ENCODE measurements around the gene CERCAM. TPM values are rescaled to one million over a fixed set of nuclear protein-coding genes. Genes with fewer than 3 reads are reported as not detected.

The CERCAM gene
- total RNA-seq, 1 experiment from 2014 or later: 11.3 TPM

DNA sequence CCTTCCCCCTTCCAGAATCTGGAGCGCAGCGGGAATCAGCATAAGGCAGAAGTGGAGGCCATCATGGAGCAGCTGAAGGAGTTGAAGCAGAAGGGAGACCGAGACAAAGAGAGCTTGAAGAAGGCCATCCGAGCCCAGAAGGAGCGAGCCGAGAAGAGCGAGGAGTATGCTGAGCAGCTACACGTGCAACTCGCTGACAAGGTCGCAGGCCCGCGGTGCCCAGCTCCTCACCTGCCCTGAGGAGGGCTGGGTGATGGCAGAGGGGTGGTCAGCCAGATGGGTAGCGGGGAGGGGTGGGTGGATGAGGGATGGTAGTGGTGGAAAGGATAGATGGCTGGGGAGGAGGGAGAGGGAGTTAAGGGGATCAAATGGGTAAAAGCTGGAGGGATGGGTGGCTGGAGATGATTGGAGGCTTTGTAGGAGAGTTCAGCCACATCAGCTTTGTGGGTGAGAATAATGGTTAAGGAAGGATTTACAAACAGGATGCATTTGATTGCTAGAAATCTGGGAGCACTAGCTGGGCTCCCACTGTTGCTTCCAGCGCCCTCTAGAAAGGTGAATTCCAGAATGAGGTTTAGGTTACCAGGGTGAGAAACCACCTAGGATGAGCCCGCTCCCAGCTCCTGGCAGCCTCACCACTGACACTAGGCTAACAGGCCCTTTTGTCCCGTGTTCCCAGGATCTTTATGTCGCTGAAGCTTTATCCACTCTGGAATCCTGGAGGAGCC lies 64.2 kb downstream of the CERCAM start:
- ChIA-PET POLR2A (no interaction called here), CTCF (no interaction called here)
- intact Hi-C loops (cut with micrococcal nuclease; ENCODE audit: unreplicated experiment) (no loop called here), in situ Hi-C loops (cut with HindIII; ENCODE audit: low pct_unique_long_range_greater_than_20kb, low sequenced_read_pairs) (no loop called here)
- TF ChIP-seq, protein P1, sequence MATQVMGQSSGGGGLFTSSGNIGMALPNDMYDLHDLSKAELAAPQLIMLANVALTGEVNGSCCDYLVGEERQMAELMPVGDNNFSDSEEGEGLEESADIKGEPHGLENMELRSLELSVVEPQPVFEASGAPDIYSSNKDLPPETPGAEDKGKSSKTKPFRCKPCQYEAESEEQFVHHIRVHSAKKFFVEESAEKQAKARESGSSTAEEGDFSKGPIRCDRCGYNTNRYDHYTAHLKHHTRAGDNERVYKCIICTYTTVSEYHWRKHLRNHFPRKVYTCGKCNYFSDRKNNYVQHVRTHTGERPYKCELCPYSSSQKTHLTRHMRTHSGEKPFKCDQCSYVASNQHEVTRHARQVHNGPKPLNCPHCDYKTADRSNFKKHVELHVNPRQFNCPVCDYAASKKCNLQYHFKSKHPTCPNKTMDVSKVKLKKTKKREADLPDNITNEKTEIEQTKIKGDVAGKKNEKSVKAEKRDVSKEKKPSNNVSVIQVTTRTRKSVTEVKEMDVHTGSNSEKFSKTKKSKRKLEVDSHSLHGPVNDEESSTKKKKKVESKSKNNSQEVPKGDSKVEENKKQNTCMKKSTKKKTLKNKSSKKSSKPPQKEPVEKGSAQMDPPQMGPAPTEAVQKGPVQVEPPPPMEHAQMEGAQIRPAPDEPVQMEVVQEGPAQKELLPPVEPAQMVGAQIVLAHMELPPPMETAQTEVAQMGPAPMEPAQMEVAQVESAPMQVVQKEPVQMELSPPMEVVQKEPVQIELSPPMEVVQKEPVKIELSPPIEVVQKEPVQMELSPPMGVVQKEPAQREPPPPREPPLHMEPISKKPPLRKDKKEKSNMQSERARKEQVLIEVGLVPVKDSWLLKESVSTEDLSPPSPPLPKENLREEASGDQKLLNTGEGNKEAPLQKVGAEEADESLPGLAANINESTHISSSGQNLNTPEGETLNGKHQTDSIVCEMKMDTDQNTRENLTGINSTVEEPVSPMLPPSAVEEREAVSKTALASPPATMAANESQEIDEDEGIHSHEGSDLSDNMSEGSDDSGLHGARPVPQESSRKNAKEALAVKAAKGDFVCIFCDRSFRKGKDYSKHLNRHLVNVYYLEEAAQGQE (IDR thresholded peaks at IDR 0.05; ENCODE audit: insufficient read depth in 1 of 2, low read depth in 2 of 2, low read length in 1 of 2): no peak
- no peak for TF ChIP-seq POLR2AphosphoS5 (IDR thresholded peaks at IDR 0.05; ENCODE audit: low read depth, low read length)
- peaks cover 8% of the 10 kb centered on the region for H3K36me3 ChIP-seq (ENCODE audit: control insufficient read depth, insufficient read depth, low read length)
- H3K27me3 ChIP-seq (ENCODE audit: control insufficient read depth, insufficient read depth, low read length): no peaks in the 10 kb centered on the region
- H3K27ac ChIP-seq (ENCODE audit: low read length): no peak overlapping the region
- no TSS peak for BruUV-seq (replicated peaks)
- no peak for ATAC-seq
- no peak overlapping the region for H3K4me3 ChIP-seq (ENCODE audit: low read depth in 2 of 2, low read length in 2 of 2)
- no peaks in the 10 kb centered on the region for H3K4me1 ChIP-seq (ENCODE audit: control insufficient read depth, insufficient read depth, low read length)
- H3K9me3 ChIP-seq (ENCODE audit: control insufficient read depth, insufficient read depth, low read depth, low read length): no peaks in the 10 kb centered on the region
- DNase-seq (ENCODE audit: low read depth, low spot score): no peak

DNA sequence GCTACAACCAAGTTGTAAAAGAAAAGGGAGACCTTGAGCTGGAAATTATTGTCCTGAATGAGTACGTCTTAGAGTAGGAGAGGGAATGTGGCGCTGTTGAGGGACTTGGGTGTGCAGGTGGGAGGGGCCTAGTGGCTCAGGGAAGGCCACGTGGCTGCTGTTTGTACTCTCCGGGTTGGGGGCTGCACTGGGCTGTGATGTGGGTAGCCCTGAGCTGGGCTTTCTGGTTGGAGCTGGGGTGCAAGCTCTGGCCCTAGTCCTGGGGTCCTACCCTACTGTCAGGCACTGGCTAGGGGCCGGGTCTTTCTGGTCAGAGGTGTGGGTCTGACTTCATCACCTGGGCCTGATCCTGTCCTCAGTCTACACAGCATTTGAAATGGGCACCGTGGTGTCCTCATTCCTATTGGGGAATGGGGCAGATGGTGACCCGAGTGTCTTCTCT lies 64.8 kb downstream of the CERCAM start:
- no peak for ATAC-seq
- in situ Hi-C loops (cut with HindIII; ENCODE audit: low pct_unique_long_range_greater_than_20kb, low sequenced_read_pairs): no loop called here
- ChIA-PET POLR2A (no interaction called here), CTCF (no interaction called here)
- Histone ChIP-seq H3K27me3 (ENCODE audit: control insufficient read depth, insufficient read depth, low read length) (no peaks in the 10 kb centered on the region), H3K4me1 (ENCODE audit: control insufficient read depth, insufficient read depth, low read length) (no peaks in the 10 kb centered on the region), H3K9me3 (ENCODE audit: control insufficient read depth, insufficient read depth, low read depth, low read length) (no peaks in the 10 kb centered on the region), H3K27ac (ENCODE audit: low read length) (no peak overlapping the region), H3K4me3 (ENCODE audit: low read depth in 2 of 2, low read length in 2 of 2) (no peak overlapping the region), H3K36me3 (ENCODE audit: control insufficient read depth, insufficient read depth, low read length) (peaks cover 8% of the 10 kb centered on the region)
- intact Hi-C loops (cut with micrococcal nuclease; ENCODE audit: unreplicated experiment): no loop called here
- DNase-seq (ENCODE audit: low read depth, low spot score): no peak
- BruUV-seq (replicated peaks): no TSS peak
- TF ChIP-seq TCF7L2 (IDR thresholded peaks at IDR 0.05; ENCODE audit: low read depth, low read length) (no peak), POLR2AphosphoS5 (IDR thresholded peaks at IDR 0.05; ENCODE audit: low read depth, low read length) (no peak)
- TF ChIP-seq, protein P2, sequence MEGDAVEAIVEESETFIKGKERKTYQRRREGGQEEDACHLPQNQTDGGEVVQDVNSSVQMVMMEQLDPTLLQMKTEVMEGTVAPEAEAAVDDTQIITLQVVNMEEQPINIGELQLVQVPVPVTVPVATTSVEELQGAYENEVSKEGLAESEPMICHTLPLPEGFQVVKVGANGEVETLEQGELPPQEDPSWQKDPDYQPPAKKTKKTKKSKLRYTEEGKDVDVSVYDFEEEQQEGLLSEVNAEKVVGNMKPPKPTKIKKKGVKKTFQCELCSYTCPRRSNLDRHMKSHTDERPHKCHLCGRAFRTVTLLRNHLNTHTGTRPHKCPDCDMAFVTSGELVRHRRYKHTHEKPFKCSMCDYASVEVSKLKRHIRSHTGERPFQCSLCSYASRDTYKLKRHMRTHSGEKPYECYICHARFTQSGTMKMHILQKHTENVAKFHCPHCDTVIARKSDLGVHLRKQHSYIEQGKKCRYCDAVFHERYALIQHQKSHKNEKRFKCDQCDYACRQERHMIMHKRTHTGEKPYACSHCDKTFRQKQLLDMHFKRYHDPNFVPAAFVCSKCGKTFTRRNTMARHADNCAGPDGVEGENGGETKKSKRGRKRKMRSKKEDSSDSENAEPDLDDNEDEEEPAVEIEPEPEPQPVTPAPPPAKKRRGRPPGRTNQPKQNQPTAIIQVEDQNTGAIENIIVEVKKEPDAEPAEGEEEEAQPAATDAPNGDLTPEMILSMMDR (IDR thresholded peaks at IDR 0.05): no peak

DNA sequence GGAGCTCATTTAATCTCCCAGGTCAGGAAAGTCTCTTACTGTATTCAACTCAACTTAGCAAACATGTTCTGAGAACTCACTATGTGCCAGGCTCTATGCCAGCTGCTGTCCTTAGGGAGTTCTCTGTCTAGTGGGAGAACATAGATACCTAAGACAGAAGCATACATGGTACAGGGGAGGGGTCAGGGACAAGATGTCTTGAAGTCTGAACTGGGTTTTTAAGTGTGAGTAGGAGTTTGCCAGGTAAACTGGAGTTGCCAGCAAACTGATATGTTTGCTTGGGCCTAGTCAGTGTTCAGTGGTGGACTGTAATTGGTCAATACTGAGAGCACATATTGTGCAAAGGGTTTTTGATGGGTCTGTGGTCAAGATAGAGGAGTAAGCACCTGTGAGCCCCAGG lies 65.5 kb downstream of the CERCAM start:
- Histone ChIP-seq H3K9me3 (ENCODE audit: control insufficient read depth, insufficient read depth, low read depth, low read length) (no peaks in the 10 kb centered on the region), H3K36me3 (ENCODE audit: control insufficient read depth, insufficient read depth, low read length) (peaks cover 8% of the 10 kb centered on the region), H3K27ac (ENCODE audit: low read length) (no peak overlapping the region), H3K4me3 (ENCODE audit: low read depth in 2 of 2, low read length in 2 of 2) (no peak overlapping the region), H3K27me3 (ENCODE audit: control insufficient read depth, insufficient read depth, low read length) (no peaks in the 10 kb centered on the region), H3K4me1 (ENCODE audit: control insufficient read depth, insufficient read depth, low read length) (no peaks in the 10 kb centered on the region)
- DNase-seq (ENCODE audit: low read depth, low spot score): no peak
- no TSS peak for BruUV-seq (replicated peaks)
- POLR2A ChIA-PET: no interaction called here
- intact Hi-C loops (cut with micrococcal nuclease; ENCODE audit: unreplicated experiment): no loop called here
- CTCF ChIA-PET: no interaction called here
- no peak for TF ChIP-seq SIN3A (IDR thresholded peaks at IDR 0.05; ENCODE audit: borderline replicate concordance, insufficient read depth, low read depth, low read length)
- TF ChIP-seq POLR2AphosphoS5 (IDR thresholded peaks at IDR 0.05; ENCODE audit: low read depth, low read length): no peak
- TF ChIP-seq, protein P1 (IDR thresholded peaks at IDR 0.05; ENCODE audit: insufficient read depth in 1 of 2, low read depth in 2 of 2, low read length in 1 of 2): no peak
- TF ChIP-seq TCF7L2 (IDR thresholded peaks at IDR 0.05; ENCODE audit: low read depth, low read length): no peak
- TF ChIP-seq, protein P2 (IDR thresholded peaks at IDR 0.05): no peak
- ATAC-seq: no peak
- in situ Hi-C loops (cut with HindIII; ENCODE audit: low pct_unique_long_range_greater_than_20kb, low sequenced_read_pairs): no loop called here
